TTC549 (cell line): ENCODE measurements around the gene RBM5.

Experiments
- FAIRE-seq: peaks from 2 replicates; lab custom pipeline; 2012; peaks lifted over from hg19 to GRCh38; lab: Jason Lieb, UNC

The RBM5 gene

GRCh38 chr3:50121072-50122032 is 32.6 kb downstream of the RBM5 start:
- FAIRE-seq, result peak; percentile 37

- no peak for FAIRE-seq
Measured at GRCh38 chr3:50122071-50122470, 33.4 kb downstream of the RBM5 start.

- FAIRE-seq, result no peak
Measured at GRCh38 chr3:50122661-50123391, 34.1 kb downstream of the RBM5 start.

GRCh38 chr3:50123394-50124051 is 34.8 kb downstream of the RBM5 start:
- FAIRE-seq, result no peak

GRCh38 chr3:50124052-50124799 is 35.5 kb downstream of the RBM5 start:
- FAIRE-seq, result no peak

GRCh38 chr3:50124800-50125178 is 36.1 kb downstream of the RBM5 start:
- no peak for FAIRE-seq

- FAIRE-seq, result no peak
Measured at GRCh38 chr3:50125541-50126286, 37.0 kb downstream of the RBM5 start.

- FAIRE-seq, result no peak
Measured at GRCh38 chr3:50126287-50127211, 37.8 kb downstream of the RBM5 start.

GRCh38 chr3:50127251-50127691 is 38.6 kb downstream of the RBM5 start:
- no peak for FAIRE-seq

- FAIRE-seq, result no peak
Measured at GRCh38 chr3:50128001-50128400, 39.3 kb downstream of the RBM5 start.

- no peak for FAIRE-seq
Measured at GRCh38 chr3:50130436-50130835, 41.7 kb downstream of the RBM5 start.

GRCh38 chr3:50132421-50133282 is 43.9 kb downstream of the RBM5 start:
- FAIRE-seq, result no peak

- FAIRE-seq, result no peak
Measured at GRCh38 chr3:50133283-50133615, 44.5 kb downstream of the RBM5 start.

- no peak for FAIRE-seq
Measured at GRCh38 chr3:50134367-50134766, 45.6 kb downstream of the RBM5 start.

- no peak for FAIRE-seq
Measured at GRCh38 chr3:50135964-50136363, 47.2 kb downstream of the RBM5 start.

GRCh38 chr3:50136714-50137405 is 48.1 kb downstream of the RBM5 start:
- no peak for FAIRE-seq

GRCh38 chr3:50137531-50137930 is 48.8 kb downstream of the RBM5 start:
- no peak for FAIRE-seq

- FAIRE-seq, result no peak
Measured at GRCh38 chr3:50138266-50139200, 49.8 kb downstream of the RBM5 start.
